Mesothelial cell of epicardium (in vitro differentiated cells): ENCODE results near the gene FBXW10. TPM values are rescaled to one million over a fixed set of nuclear protein-coding genes. Genes with fewer than 3 reads are reported as not detected.
"Not testable (repeated sequence)": the region's sequence is repeated elsewhere in the genome, so short reads cannot be mapped to it uniquely, and the experiment has no call there.

Experiments used
- DNase-seq, 2 experiments: peaks; one replicate each; pipeline ENCODE4 v3.0.0; 2021; ENCODE audit warnings: low spot score in 2 of 2; ENCODE audit not compliant: unreplicated experiment in 2 of 2
- H3K27ac Mint-ChIP-seq: 2 replicates; pipeline ENCODE4 v1.8.0; 2021; ENCODE audit warnings: mixed read lengths
- H3K27me3 Mint-ChIP-seq: 2 replicates; pipeline ENCODE4 v1.8.0; 2021; ENCODE audit warnings: low read depth, mixed read lengths
- H3K36me3 Mint-ChIP-seq: 2 replicates; pipeline ENCODE4 v1.8.0; 2021; ENCODE audit warnings: mixed read lengths
- H3K4me1 Mint-ChIP-seq: 2 replicates; pipeline ENCODE4 v1.8.0; 2021; ENCODE audit warnings: mixed read lengths
- H3K4me3 Mint-ChIP-seq: 2 replicates; pipeline ENCODE4 v1.8.0; 2021; ENCODE audit warnings: mild to moderate bottlenecking, moderate library complexity, mixed read lengths
- H3K9me3 Mint-ChIP-seq: 2 replicates; pipeline ENCODE4 v1.8.0; 2021; ENCODE audit warnings: mixed read lengths
- total RNA-seq: library from RNA; stranded (reverse); gene quantifications from 3 replicates; pipeline ENCODE4 v1.2.1, GENCODE V29; 2021
- TF ChIP-seq, protein P1 (sequence below): fragments of 200-600 bp; sonication (generic); IDR thresholded peaks from one replicate; pipeline ENCODE4 v1.5.0; 2021; ENCODE audit warnings: antibody characterized with exemption; ENCODE audit not compliant: unreplicated experiment

Gene FBXW10
- total RNA-seq, 1 donor from 2014 or later, result 0.42 TPM

DNA sequence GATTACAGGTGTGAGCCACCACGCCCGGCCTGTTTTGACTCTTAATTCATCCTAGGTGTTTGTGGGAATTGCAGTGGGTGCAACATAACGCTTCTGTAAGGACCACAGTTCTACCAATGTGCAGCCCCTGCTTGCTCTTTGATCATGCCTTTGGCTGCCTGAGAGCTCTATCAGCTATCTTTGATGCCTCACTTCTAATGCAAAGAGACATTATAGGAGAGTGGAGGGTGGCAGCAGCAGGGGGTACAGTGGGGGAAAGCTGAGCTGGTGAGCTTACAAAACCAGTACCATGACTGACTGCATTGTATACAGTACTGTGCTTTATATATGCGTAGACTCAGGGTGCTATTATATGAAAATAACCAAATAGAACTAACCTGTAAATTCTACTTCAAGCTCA is 26.7 kb downstream of the FBXW10 start:
- H3K9me3 Mint-ChIP-seq, DNase-seq, H3K36me3 Mint-ChIP-seq, H3K27ac Mint-ChIP-seq, H3K27me3 Mint-ChIP-seq, H3K4me3 Mint-ChIP-seq: not testable (repeated sequence)
- peaks cover 16% of the 10 kb centered on the region for H3K4me1 Mint-ChIP-seq

DNA sequence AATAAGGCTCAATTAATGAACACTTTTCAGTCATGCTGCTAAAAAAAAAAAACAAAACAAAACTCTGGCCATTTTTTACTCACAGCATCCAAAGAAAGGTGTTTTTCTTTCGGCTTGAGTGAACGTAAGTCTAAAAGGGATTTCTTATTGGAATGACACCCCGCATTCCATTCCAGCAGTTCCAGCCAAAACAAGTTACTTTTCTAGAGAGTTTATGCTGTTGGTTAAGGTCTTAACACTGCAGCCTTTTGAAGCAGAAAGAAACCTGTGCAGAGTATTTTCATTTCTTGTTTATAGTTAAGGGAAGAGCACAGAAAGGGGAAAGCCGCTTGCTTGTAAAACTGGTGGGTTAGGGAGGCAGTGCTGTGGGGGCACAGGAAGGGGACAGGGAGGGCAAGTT is 27.2 kb downstream of the FBXW10 start:
- not testable (repeated sequence) for DNase-seq, H3K9me3 Mint-ChIP-seq, H3K4me3 Mint-ChIP-seq, H3K27me3 Mint-ChIP-seq, H3K36me3 Mint-ChIP-seq
- H3K27ac Mint-ChIP-seq, result peak overlapping the region; percentile 92
- H3K4me1 Mint-ChIP-seq, result peaks cover 16% of the 10 kb centered on the region

DNA sequence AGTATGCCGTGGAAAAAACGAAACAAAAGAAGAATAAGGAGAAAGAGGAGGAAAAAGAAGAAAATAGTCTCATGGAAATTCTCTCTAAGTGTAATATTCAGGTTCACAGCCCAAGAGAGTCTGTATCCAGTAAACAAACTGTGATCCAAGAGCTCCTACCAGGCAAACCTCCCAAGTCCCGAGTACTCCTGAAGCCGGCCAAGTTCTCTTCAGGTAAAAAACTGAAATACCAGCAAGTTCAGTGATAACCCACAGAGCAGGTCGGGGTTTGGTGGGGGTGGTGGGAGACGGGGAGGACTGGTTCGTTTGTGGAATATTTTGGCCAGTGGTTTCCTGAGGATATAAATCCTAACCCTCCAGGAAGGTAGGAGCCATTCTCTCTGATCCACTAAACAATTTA is 28.6 kb downstream of the FBXW10 start:
- TF ChIP-seq, protein P1, sequence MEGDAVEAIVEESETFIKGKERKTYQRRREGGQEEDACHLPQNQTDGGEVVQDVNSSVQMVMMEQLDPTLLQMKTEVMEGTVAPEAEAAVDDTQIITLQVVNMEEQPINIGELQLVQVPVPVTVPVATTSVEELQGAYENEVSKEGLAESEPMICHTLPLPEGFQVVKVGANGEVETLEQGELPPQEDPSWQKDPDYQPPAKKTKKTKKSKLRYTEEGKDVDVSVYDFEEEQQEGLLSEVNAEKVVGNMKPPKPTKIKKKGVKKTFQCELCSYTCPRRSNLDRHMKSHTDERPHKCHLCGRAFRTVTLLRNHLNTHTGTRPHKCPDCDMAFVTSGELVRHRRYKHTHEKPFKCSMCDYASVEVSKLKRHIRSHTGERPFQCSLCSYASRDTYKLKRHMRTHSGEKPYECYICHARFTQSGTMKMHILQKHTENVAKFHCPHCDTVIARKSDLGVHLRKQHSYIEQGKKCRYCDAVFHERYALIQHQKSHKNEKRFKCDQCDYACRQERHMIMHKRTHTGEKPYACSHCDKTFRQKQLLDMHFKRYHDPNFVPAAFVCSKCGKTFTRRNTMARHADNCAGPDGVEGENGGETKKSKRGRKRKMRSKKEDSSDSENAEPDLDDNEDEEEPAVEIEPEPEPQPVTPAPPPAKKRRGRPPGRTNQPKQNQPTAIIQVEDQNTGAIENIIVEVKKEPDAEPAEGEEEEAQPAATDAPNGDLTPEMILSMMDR, result no peak
- H3K27me3 Mint-ChIP-seq, result no peaks in the 10 kb centered on the region
- H3K4me3 Mint-ChIP-seq, result no peak overlapping the region
- no peak overlapping the region for H3K27ac Mint-ChIP-seq
- H3K9me3 Mint-ChIP-seq, result no peaks in the 10 kb centered on the region
- no peaks in the 10 kb centered on the region for H3K36me3 Mint-ChIP-seq
- peaks cover 16% of the 10 kb centered on the region for H3K4me1 Mint-ChIP-seq
- DNase-seq, result no peak

DNA sequence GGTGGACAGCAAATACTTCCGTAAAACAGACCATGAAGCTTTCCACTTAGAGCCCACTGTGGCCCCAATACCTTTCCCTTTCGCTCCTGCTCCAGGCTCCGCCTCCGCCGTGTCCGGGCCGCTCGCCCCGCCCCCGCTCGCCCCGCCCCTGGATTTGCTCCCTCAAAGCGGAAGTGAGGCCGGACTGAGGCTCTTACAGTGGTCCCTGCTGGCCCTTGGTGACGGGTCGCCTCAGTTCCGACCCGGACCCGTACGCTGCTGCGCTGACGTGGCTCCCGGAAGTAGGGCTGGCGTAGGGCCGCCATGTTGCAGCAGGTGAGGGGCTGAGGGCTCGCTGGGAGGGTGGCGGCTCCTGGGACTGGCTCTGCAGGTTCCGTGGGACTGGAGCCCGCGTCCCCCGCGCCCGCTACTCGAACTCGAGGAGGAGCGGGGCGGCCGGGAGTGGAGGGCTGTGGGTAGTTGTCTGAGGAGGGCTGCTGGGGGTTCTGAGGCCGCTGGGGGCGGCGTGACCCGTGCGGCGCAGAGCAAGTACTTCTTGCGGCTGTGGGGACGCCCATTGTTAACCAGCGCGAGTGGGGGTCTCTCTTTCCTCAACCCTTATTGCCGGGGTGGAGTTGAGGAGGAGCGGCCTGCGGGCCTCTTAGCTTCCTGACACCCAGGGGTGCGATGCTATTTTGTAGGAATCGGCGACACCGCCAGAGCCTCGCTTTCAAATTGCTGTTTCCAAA is 37.3 kb downstream of the FBXW10 start, which contains the start of gene TVP23B:
TSS of gene TVP23B (plus strand) at position 193 of the 728 bp plus-strand sequence. CDS start at position 304, 111 bp downstream.
- not testable (repeated sequence) for H3K27me3 Mint-ChIP-seq, H3K9me3 Mint-ChIP-seq, H3K36me3 Mint-ChIP-seq
- peak; percentile 86 to 91 for DNase-seq
- H3K4me1 Mint-ChIP-seq, result peaks cover 20% of the 10 kb centered on the region
- H3K4me3 Mint-ChIP-seq, result peak within 1 kb of the TSS; percentile 91
- H3K27ac Mint-ChIP-seq, result peak within 1 kb of the TSS; percentile 96

DNA sequence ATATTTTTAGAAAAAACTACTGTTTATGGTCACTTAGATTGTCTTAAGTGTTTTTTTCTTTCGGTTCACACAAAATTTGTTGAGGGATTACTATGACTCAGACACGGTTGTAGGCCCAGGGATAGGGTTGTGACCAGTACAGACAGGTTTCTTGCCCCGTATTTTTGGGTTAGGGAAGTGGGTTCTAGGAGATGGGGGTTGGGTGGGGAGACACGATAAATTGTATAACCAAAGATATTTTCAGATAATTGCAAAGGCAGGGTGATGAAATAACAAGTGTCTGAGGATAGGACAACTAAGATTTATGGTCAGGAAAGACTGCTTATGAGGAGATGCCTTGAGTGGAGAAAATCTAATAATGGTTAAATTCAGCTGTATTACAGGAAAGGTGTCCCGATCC is 38.0 kb downstream of the FBXW10 start:
- peak overlapping the region; percentile 63 for H3K4me3 Mint-ChIP-seq
- H3K27me3 Mint-ChIP-seq, H3K9me3 Mint-ChIP-seq, DNase-seq, H3K36me3 Mint-ChIP-seq: not testable (repeated sequence)
- peaks cover 20% of the 10 kb centered on the region for H3K4me1 Mint-ChIP-seq
- peak overlapping the region; percentile 88 for H3K27ac Mint-ChIP-seq

DNA sequence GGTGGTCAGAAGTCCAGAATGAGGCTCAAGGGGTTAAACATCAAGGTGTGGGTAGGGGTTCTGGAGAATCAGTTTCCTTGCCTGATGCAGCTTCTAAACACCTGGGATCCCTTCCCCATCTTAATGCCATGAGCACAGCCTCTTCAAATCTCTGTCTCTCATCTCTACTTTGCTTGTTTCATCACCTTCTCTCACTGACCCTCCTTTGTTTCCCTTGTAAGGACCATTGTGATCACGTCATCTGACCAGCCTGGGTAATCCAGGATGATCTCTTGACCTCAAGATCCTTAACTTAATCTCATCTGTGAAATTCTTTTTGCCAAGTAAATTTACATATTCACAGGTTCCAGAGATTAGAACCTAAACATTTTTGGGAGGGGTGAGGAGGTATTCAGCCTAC is 42.1 kb downstream of the FBXW10 start:
- not testable (repeated sequence) for H3K4me3 Mint-ChIP-seq, H3K9me3 Mint-ChIP-seq, DNase-seq, H3K27ac Mint-ChIP-seq, H3K36me3 Mint-ChIP-seq, H3K27me3 Mint-ChIP-seq
- H3K4me1 Mint-ChIP-seq, result peaks cover 16% of the 10 kb centered on the region

DNA sequence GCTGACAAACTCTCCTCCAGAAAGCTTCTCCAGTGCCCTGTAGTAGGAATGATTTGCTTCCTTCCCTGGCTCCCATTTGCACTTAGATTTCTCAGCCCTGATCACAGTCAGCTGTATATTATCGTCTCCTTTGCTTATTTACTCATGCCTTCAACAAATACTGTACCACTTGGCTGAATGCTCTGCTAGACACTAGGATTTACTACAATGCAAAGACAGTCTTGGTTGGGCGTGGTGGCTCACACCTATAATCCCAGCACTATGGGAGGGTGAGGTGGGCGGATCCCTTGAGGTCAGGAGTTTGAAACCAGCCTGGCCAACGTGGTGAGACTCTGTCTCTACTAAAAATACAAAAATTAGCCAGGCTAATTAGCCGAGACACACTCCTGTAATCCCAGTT is 43.0 kb downstream of the FBXW10 start:
- not testable (repeated sequence) for H3K27ac Mint-ChIP-seq, H3K4me3 Mint-ChIP-seq, H3K9me3 Mint-ChIP-seq, H3K36me3 Mint-ChIP-seq, H3K27me3 Mint-ChIP-seq, DNase-seq
- peaks cover 15% of the 10 kb centered on the region for H3K4me1 Mint-ChIP-seq

DNA sequence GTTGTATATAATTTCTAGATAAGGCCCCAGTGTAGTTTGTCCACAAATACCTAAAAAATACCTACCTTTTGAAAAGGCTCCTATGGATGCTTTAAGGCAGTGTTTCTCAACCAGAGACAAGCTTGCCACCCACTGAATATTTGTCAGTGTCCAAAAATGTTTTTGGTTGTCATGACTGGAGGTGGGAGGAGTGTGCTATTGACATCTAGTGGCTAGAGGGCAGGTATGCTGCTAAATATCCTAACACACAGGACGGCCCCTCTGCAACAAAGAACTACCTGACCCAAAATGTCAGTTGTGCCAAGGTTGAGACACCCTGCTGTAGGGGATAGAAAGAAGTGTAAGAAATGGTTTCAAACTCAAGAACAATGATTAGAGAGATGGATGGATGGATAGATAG is 47.5 kb downstream of the FBXW10 start:
- not testable (repeated sequence) for H3K27me3 Mint-ChIP-seq, DNase-seq, H3K27ac Mint-ChIP-seq, H3K9me3 Mint-ChIP-seq, H3K4me3 Mint-ChIP-seq, H3K36me3 Mint-ChIP-seq
- H3K4me1 Mint-ChIP-seq, result peaks cover 12% of the 10 kb centered on the region

DNA sequence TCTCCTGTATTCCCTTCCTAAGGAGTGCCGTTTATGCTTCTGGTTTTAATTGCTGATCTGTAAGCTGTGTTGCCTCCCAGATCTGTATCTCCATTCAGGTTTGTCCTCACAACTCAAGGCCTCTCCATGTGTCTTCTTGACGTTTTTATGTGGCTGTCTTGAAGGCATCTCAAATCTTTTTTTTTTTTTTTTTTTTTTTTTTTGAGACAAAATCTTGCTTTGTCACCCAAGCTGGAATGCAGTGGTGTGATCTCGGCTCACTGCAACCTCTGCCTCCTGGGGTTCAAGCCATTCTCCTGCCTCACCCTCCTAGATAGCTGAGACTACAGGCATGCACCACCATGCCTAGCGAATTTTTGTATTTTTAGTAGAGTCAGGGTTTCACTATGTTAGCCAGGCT is 51.0 kb downstream of the FBXW10 start:
- Mint-ChIP-seq H3K36me3 (peaks cover 11% of the 10 kb centered on the region), H3K27ac (peak overlapping the region; percentile 71), H3K4me1 (peaks cover 12% of the 10 kb centered on the region)
- not testable (repeated sequence) for H3K27me3 Mint-ChIP-seq, H3K4me3 Mint-ChIP-seq, DNase-seq, H3K9me3 Mint-ChIP-seq

DNA sequence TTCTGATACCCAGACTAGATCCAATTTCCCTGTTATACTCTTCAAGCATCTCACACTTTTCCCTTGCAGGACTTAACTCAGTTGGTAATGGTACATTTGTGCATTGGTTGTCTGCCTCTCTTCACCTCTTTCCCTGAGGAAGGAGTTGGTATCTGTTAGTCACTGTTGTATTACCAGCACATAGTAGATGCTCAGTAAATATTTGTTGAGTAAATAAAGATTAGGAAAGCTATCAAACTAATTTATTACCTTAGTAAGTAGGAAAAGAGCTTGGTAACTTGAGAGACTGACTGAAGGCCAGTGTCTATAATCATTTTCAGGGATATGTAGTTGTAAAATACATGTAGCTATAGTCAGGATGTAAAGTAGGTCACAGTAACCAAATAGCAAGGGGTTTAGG is 53.0 kb downstream of the FBXW10 start:
- not testable (repeated sequence) for H3K4me3 Mint-ChIP-seq, H3K27ac Mint-ChIP-seq, H3K27me3 Mint-ChIP-seq, H3K9me3 Mint-ChIP-seq, DNase-seq
- Mint-ChIP-seq H3K4me1 (peaks cover 14% of the 10 kb centered on the region), H3K36me3 (peaks cover 14% of the 10 kb centered on the region)

DNA sequence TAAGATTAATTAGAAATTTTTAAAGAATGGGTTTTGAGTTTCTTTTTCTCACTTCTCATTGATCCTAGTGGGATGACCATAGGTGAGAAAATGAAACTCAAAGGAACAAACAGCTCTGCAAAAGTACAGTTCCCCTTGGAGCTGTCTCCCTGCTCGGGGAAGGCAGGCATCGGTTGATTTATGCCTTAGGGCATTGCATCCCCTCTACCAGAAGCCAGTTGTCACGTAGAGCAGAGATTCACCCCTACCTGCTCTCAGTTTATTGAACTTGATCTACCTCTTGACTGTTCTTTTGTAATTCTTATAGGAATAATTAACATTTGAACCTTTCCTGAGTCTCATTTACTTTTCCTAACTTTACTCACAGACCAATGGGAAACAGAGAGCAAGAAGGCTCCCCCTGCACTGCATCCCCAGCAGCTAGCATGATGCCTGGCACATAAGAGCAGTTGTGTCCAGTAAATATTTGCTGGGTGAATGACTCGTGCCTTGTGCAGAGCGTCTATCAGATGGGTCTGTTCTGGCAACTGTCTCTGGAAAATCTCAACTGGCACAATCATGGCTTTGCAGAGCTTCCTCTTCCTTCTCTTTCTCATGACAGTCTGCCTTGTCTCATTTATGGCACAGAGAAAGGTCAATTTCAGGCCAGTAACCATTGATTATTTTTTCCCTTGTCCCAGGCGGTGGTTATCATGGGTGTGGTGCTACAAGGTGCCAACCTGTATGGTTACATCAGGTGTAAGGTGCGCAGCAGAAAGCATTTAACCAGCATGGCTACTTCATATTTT is 59.8 kb downstream of the FBXW10 start:
- not testable (repeated sequence) for H3K4me1 Mint-ChIP-seq, H3K9me3 Mint-ChIP-seq, DNase-seq, H3K27ac Mint-ChIP-seq, H3K27me3 Mint-ChIP-seq, H3K4me3 Mint-ChIP-seq
- H3K36me3 Mint-ChIP-seq, result peaks cover 18% of the 10 kb centered on the region

DNA sequence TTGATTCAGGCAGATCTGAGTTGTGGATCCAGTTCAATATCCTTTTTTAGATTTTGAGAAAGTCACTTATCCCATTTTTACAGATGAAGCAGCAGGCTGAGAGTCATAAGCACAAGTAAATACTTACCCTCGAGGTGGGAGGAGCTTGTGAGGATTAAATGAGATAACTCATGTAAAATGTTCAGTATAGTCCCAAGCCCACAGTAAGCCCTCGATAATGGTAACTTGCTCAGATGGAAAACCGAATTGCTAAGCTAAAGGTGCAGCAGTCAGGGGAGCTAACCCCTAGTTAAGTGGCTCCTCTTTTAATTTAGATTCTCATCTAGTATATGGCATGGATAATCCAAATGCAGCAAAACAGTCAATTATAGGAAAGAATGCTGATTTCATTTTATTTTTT is 72.1 kb downstream of the FBXW10 start:
- H3K4me3 Mint-ChIP-seq, DNase-seq, H3K9me3 Mint-ChIP-seq, H3K27me3 Mint-ChIP-seq, H3K36me3 Mint-ChIP-seq, H3K4me1 Mint-ChIP-seq, H3K27ac Mint-ChIP-seq: not testable (repeated sequence)
